IMR-90 (cell line): Measurements from ENCODE around the gene FRMD5. TPM values are rescaled to one million over a fixed set of nuclear protein-coding genes. Genes with fewer than 3 reads are reported as not detected.
A peak's percentile ranks its signal among the peaks of the same experiment; 100 is the strongest.

Experiments used
- ATAC-seq: fragments of 200-7000 bp; cut with Tn5 transposase; 2 replicates; pipeline ENCODE4 v1.9.1; 2020; ENCODE audit warnings: low read depth, mild to moderate bottlenecking, moderate library complexity
- BruUV-seq: library from RNA; stranded (reverse); fragments of 400-500 nt; replicated peaks from 2 replicates; lab custom pipeline; 2021; lab: Mats Ljungman, UMichigan
- CTCF ChIA-PET: fragments of 300-600 bp; formaldehyde crosslinking; extraction: SDS; loops from one replicate; lab custom pipeline; 2021; ENCODE audit warnings: antibody characterized with exemption; lab: Yijun Ruan, JAX
- POLR2A ChIA-PET: fragments of 300-600 bp; sonication (Branson Sonifier 250); formaldehyde crosslinking; loops from one replicate; lab custom pipeline; 2022; ENCODE audit warnings: antibody characterized with exemption; ENCODE audit not compliant: unreplicated experiment; lab: Charles Lee
- DNase-seq: peaks from one replicate; pipeline ENCODE4 v3.0.0; 2013
- H2AFZ ChIP-seq: replicated peaks from 2 replicates; pipeline ENCODE3; 2013; ENCODE audit warnings: low read length, mild to moderate bottlenecking; ENCODE audit not compliant: poor library complexity
- H2AK5ac ChIP-seq: 2 replicates; pipeline ENCODE4 v1.6.1; 2013; ENCODE audit warnings: low read depth, low read length, inconsistent platforms
- H2AK9ac ChIP-seq: replicated peaks from 2 replicates; pipeline ENCODE3; 2013; ENCODE audit warnings: mild to moderate bottlenecking, low read depth, low read length, moderate library complexity; ENCODE audit not compliant: poor library complexity
- H2BK120ac ChIP-seq: 2 replicates; pipeline ENCODE4 v1.6.1; 2013; ENCODE audit warnings: low read depth, low read length, inconsistent platforms
- H2BK15ac ChIP-seq: 3 replicates; pipeline ENCODE4 v1.6.1; 2013; ENCODE audit warnings: low read depth, low read length, inconsistent platforms
- H2BK20ac ChIP-seq: 2 replicates; pipeline ENCODE4 v1.6.1; 2013; ENCODE audit warnings: low read depth, mild to moderate bottlenecking, inconsistent platforms, low read length, moderate library complexity
- H2BK5ac ChIP-seq: 2 replicates; pipeline ENCODE4 v1.6.1; 2013; ENCODE audit warnings: mild to moderate bottlenecking, low read depth, low read length, inconsistent platforms; ENCODE audit not compliant: poor library complexity, severe bottlenecking
- H3K14ac ChIP-seq: replicated peaks from 2 replicates; pipeline ENCODE4 v1.6.1; 2013; ENCODE audit warnings: low read depth, low read length, inconsistent platforms
- H3K18ac ChIP-seq: 2 replicates; pipeline ENCODE4 v1.6.1; 2013; ENCODE audit warnings: low read depth, low read length, control low read depth
- H3K23ac ChIP-seq: 2 replicates; pipeline ENCODE4 v1.6.1; 2013; ENCODE audit warnings: low read depth, low read length, inconsistent platforms
- H3K27ac ChIP-seq: 2 replicates; pipeline ENCODE4 v1.5.1; 2013; ENCODE audit warnings: mild to moderate bottlenecking, control low read depth, low read length; ENCODE audit not compliant: insufficient read depth
- H3K27me3 ChIP-seq: 2 replicates; pipeline ENCODE4 v1.6.1; 2013; ENCODE audit warnings: low read length; ENCODE audit not compliant: control insufficient read depth, insufficient read depth
- H3K36me3 ChIP-seq: 2 replicates; pipeline ENCODE4 v1.6.1; 2013; ENCODE audit warnings: low read length, mixed read lengths; ENCODE audit not compliant: control insufficient read depth, insufficient read depth
- H3K4ac ChIP-seq: 2 replicates; pipeline ENCODE4 v1.6.1; 2013; ENCODE audit warnings: low read depth, low read length, inconsistent platforms
- H3K4me1 ChIP-seq: 2 replicates; pipeline ENCODE4 v1.6.1; 2013; ENCODE audit warnings: low read length, mixed read lengths; ENCODE audit not compliant: control insufficient read depth, insufficient read depth
- H3K4me2 ChIP-seq: 2 replicates; pipeline ENCODE4 v1.6.1; 2013; ENCODE audit warnings: low read depth, mild to moderate bottlenecking, control low read depth, low read length, moderate library complexity
- H3K4me3 ChIP-seq: 2 replicates; pipeline ENCODE4 v1.5.1; 2013; ENCODE audit warnings: low read depth, mild to moderate bottlenecking, control low read depth, low read length, moderate library complexity; ENCODE audit not compliant: insufficient read depth
- H3K56ac ChIP-seq: 2 replicates; pipeline ENCODE4 v1.6.1; 2013; ENCODE audit warnings: low read length, inconsistent platforms; ENCODE audit not compliant: insufficient read depth; ENCODE audit errors: extremely low read depth
- H3K79me1 ChIP-seq, 2 experiments: 2 replicates each; pipeline ENCODE4 v1.6.1; 2013; ENCODE audit warnings: low read length in 2 of 2, inconsistent platforms in 1 of 2, low read depth in 1 of 2
- H3K9ac ChIP-seq: 2 replicates; pipeline ENCODE4 v1.6.1; 2013; ENCODE audit warnings: low read depth, low read length, control low read depth
- H3K9me1 ChIP-seq: 2 replicates; pipeline ENCODE4 v1.6.1; 2013; ENCODE audit warnings: low read length, inconsistent platforms; ENCODE audit not compliant: insufficient read depth
- H3K9me3 ChIP-seq: 2 replicates; pipeline ENCODE4 v1.6.1; 2013; ENCODE audit warnings: low read length; ENCODE audit not compliant: control insufficient read depth, insufficient read depth
- H4K20me1 ChIP-seq: 2 replicates; pipeline ENCODE4 v1.6.1; 2013; ENCODE audit warnings: low read length, inconsistent platforms; ENCODE audit not compliant: insufficient read depth
- H4K5ac ChIP-seq: 2 replicates; pipeline ENCODE4 v1.6.1; 2013; ENCODE audit warnings: mild to moderate bottlenecking, low read depth, low read length, control low read depth
- H4K8ac ChIP-seq, 2 experiments: 2 replicates each; pipeline ENCODE4 v1.6.1; 2013; ENCODE audit warnings: low read depth in 2 of 2, low read length in 2 of 2, control low read depth in 1 of 2, inconsistent platforms in 1 of 2
- H4K91ac ChIP-seq: 2 replicates; pipeline ENCODE4 v1.6.1; 2013; ENCODE audit warnings: low read depth, low read length, inconsistent platforms; ENCODE audit not compliant: insufficient read depth
- BHLHE40 ChIP-seq: fragments of 150-350 bp; IDR thresholded peaks from 2 replicates; pipeline ENCODE4 v1.6.1; 2016; ENCODE audit warnings: mild to moderate bottlenecking, low read depth, low read length
- CEBPB ChIP-seq: IDR thresholded peaks from 2 replicates; pipeline ENCODE4 v1.6.1; 2012; ENCODE audit warnings: low read depth, low read length, improper control_type of control experiment
- CHD1 ChIP-seq: IDR thresholded peaks from 2 replicates; pipeline ENCODE4 v1.6.1; 2012; ENCODE audit warnings: low read depth, low read length, improper control_type of control experiment
- CTCF ChIP-seq: conservative IDR thresholded peaks from 2 replicates; pipeline ENCODE4 v1.5.1; 2012; ENCODE audit warnings: mild to moderate bottlenecking, low read depth, low read length, improper control_type of control experiment
- FOS ChIP-seq: fragments of 150-350 bp; IDR thresholded peaks from 2 replicates; pipeline ENCODE4 v1.6.1; 2016; ENCODE audit warnings: low read depth, low read length
- MAFK ChIP-seq: IDR thresholded peaks from 2 replicates; pipeline ENCODE4 v1.6.1; 2012; ENCODE audit warnings: low read depth, low read length, improper control_type of control experiment
- MAZ ChIP-seq: IDR thresholded peaks from 2 replicates; pipeline ENCODE4 v1.6.1; 2012; ENCODE audit warnings: low read depth, mild to moderate bottlenecking, low read length, improper control_type of control experiment, moderate library complexity, borderline replicate concordance
- MXI1 ChIP-seq: IDR thresholded peaks from 2 replicates; pipeline ENCODE4 v1.6.1; 2012; ENCODE audit warnings: low read depth, mild to moderate bottlenecking, low read length, moderate library complexity, borderline replicate concordance
- NFE2L2 ChIP-seq: fragments of 150-350 bp; IDR thresholded peaks from 2 replicates; pipeline ENCODE4 v1.6.1; 2016; ENCODE audit warnings: low read depth, mild to moderate bottlenecking, low read length
- POLR2A ChIP-seq: IDR thresholded peaks from 2 replicates; pipeline ENCODE4 v1.6.1; 2012; ENCODE audit warnings: mild to moderate bottlenecking, low read depth, low read length
- RAD21 ChIP-seq: IDR thresholded peaks from 2 replicates; pipeline ENCODE4 v1.6.1; 2012; ENCODE audit warnings: low read length, improper control_type of control experiment
- RCOR1 ChIP-seq: IDR thresholded peaks from 2 replicates; pipeline ENCODE4 v1.6.1; 2012; ENCODE audit warnings: mild to moderate bottlenecking, low read length, improper control_type of control experiment; ENCODE audit not compliant: insufficient replicate concordance
- RFX5 ChIP-seq: IDR thresholded peaks from 2 replicates; pipeline ENCODE4 v1.8.0; 2012; ENCODE audit warnings: low read depth, mild to moderate bottlenecking, low read length, moderate library complexity
- SMC3 ChIP-seq: fragments of 150-350 bp; IDR thresholded peaks from 2 replicates; pipeline ENCODE4 v1.6.1; 2016; ENCODE audit warnings: low read depth, mild to moderate bottlenecking, antibody characterized with exemption, low read length, moderate library complexity
- WGBS, 2 experiments: methylation state at CpG; one replicate each; pipeline versions ENCODE4 v1.1.5 to v1.1.7; 2013; ENCODE audit warnings: missing lambda C conversion rate in 2 of 2; ENCODE audit not compliant: insufficient read length in 1 of 2; ENCODE audit errors: extremely low coverage in 2 of 2; 5-methylcytosine and 5-hydroxymethylcytosine counted together
- dilution Hi-C: fragments of 300-500 bp; cut with HindIII; formaldehyde crosslinking; loops from one replicate; pipeline ENCODE4 v1.14.3; 2018; ENCODE audit warnings: low sequenced_read_pairs; ENCODE audit not compliant: unreplicated experiment
- in situ Hi-C: fragments of 300-500 bp; cut with MboI; formaldehyde crosslinking; loops from 3 replicates; pipeline ENCODE4 v1.14.3; 2019; ENCODE audit warnings: low sequenced_read_pairs, inconsistent platforms, mixed read lengths
- intact Hi-C: fragments of 100-400 bp; cut with micrococcal nuclease; formaldehyde crosslinking; loops from 2 replicates; pipeline ENCODE4 v1.10.0; 2022
- polyA plus RNA-seq, 3 experiments: library from polyadenylated mRNA; depleted of rRNA; stranded (reverse); fragments of >200 nt; gene quantifications; 2 replicates each; pipeline ENCODE4 v1.2.3, GENCODE V29; 2012; ENCODE audit warnings: low replicate concordance in 1 of 3
- total RNA-seq: library from RNA; depleted of rRNA; stranded (reverse); fragments of >200 nt; gene quantifications from 2 replicates; pipeline ENCODE4 v1.2.3, GENCODE V29; 2012
- TF ChIP-seq, protein P1 (sequence below): fragments of 150-350 bp; IDR thresholded peaks from 2 replicates; pipeline ENCODE4 v1.6.1; 2016; ENCODE audit warnings: low read depth, mild to moderate bottlenecking, low read length, moderate library complexity, borderline replicate concordance
- TF ChIP-seq, protein P2 (sequence below): fragments of 150-350 bp; IDR thresholded peaks from 2 replicates; pipeline ENCODE4 v1.6.1; 2017; ENCODE audit warnings: mild to moderate bottlenecking, antibody characterized with exemption, low read length, low read depth

The FRMD5 gene
- total and polyA plus RNA-seq, 2 of the 4 experiments (the other 2 are of a cell fraction), result 4.1 to 5.4 TPM

DNA sequence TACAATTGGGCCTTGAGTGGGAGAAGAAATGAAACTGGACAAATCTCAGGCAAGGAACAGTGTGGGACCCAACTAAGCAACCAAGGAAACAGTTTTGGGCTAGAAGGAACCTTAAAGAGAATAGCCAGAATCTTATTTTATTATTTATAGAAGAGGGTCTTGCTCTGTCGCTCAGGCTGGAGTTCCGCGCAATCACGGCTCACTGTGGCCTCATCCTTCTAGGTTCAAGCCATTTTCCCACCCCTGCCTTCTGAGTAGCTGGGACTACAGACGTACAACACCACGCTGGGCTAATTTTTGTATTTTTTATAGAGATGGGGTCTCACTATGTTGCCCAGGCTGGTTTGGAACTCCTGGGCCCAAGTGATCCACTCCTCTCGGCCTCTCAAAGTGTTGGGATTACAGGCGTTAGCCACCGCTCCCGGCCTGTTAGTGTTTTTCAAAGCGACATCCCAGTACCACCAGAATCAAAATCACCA lies 369.0 kb downstream of the FRMD5 start:
- H3K23ac ChIP-seq, result no peak overlapping the region
- H2AK9ac ChIP-seq, result peak overlapping the region; percentile 32
- in situ Hi-C loops (no loop called here), dilution Hi-C loops (no loop called here), intact Hi-C loops (no loop called here)
- peaks cover 2% of the 10 kb centered on the region; the same call in 1 of the 2 replicates for H3K4me1 ChIP-seq
- H4K5ac ChIP-seq, result no peak overlapping the region; the same call in 1 of the 2 replicates
- POLR2A ChIA-PET, result no interaction called here
- no peak for ATAC-seq
- peaks cover 10 to 44% of the 10 kb centered on the region in 2 experiments; a peak in 3 of 4 replicates for H3K79me1 ChIP-seq
- no peak overlapping the region for H4K91ac ChIP-seq
- H2AK5ac ChIP-seq, result peak overlapping the region; percentile 63; the same call in 1 of the 2 replicates
- no peak overlapping the region for H3K18ac ChIP-seq
- H3K27ac ChIP-seq, result no peak overlapping the region
- peaks cover 8% of the 10 kb centered on the region; the same call in 1 of the 2 replicates for H3K9me1 ChIP-seq
- no peak overlapping the region for H3K4me2 ChIP-seq
- H3K14ac ChIP-seq, result no peak overlapping the region
- CTCF ChIA-PET, result no interaction called here
- 100% methylated on average over 3 of the region's 11 CpGs; no CpG with 5 or more reads in 1 of the 2 experiments for WGBS, 2 experiments
- no peaks in the 10 kb centered on the region for H3K27me3 ChIP-seq
- H4K20me1 ChIP-seq, result peaks cover 7% of the 10 kb centered on the region; the same call in 1 of the 2 replicates
- no peak overlapping the region for H2AFZ ChIP-seq
- H3K4me3 ChIP-seq, result no peak overlapping the region
- no peak overlapping the region for H2BK120ac ChIP-seq
- H2BK20ac ChIP-seq, result no peak overlapping the region
- BruUV-seq, result no TSS peak
- H3K36me3 ChIP-seq, result no peaks in the 10 kb centered on the region
- H3K9ac ChIP-seq, result no peak overlapping the region
- 0 out of 3 replicates have a peak overlapping the region, but pooled peaks have one; percentile 17 for H2BK15ac ChIP-seq
- no peak overlapping the region for H3K56ac ChIP-seq
- no peak overlapping the region for H2BK5ac ChIP-seq
- no peak for DNase-seq
- 0 out of 2 replicates have a peak overlapping the region, but pooled peaks have one; percentile 18 for H3K4ac ChIP-seq
- TF ChIP-seq POLR2A (no peak), RAD21 (no peak), MAFK (no peak), RCOR1 (no peak), RFX5 (no peak), NFE2L2 (no peak), CHD1 (no peak), MAZ (no peak), MXI1 (no peak), SMC3 (no peak), CTCF (no peak), FOS (no peak), BHLHE40 (no peak), CEBPB (no peak)
- TF ChIP-seq, protein P1, sequence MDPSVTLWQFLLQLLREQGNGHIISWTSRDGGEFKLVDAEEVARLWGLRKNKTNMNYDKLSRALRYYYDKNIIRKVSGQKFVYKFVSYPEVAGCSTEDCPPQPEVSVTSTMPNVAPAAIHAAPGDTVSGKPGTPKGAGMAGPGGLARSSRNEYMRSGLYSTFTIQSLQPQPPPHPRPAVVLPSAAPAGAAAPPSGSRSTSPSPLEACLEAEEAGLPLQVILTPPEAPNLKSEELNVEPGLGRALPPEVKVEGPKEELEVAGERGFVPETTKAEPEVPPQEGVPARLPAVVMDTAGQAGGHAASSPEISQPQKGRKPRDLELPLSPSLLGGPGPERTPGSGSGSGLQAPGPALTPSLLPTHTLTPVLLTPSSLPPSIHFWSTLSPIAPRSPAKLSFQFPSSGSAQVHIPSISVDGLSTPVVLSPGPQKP, result no peak
- TF ChIP-seq, protein P2, sequence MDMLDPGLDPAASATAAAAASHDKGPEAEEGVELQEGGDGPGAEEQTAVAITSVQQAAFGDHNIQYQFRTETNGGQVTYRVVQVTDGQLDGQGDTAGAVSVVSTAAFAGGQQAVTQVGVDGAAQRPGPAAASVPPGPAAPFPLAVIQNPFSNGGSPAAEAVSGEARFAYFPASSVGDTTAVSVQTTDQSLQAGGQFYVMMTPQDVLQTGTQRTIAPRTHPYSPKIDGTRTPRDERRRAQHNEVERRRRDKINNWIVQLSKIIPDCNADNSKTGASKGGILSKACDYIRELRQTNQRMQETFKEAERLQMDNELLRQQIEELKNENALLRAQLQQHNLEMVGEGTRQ, result no peak
- no peaks in the 10 kb centered on the region for H3K9me3 ChIP-seq
- H4K8ac ChIP-seq, result peak overlapping the region; percentile 71 to 73
